MM.1S (cell line): ENCODE data around the gene UTP25.

Experiments used
- DNase-seq: peaks from one replicate; pipeline ENCODE4 v3.0.0-alpha.2; 2015
- H2AFZ ChIP-seq: fragments of 300-600 bp; sonication (generic); 2 replicates; pipeline ENCODE4 v1.6.0; 2016; ENCODE audit warnings: antibody characterized with exemption, low read length
- H3F3A ChIP-seq: fragments of 300-600 bp; sonication (generic); 2 replicates; pipeline ENCODE4 v1.6.1; 2016; ENCODE audit warnings: mild to moderate bottlenecking, antibody characterized with exemption, low read length, moderate library complexity, mixed read lengths; ENCODE audit not compliant: insufficient read depth
- H3K27ac ChIP-seq: fragments of 300-600 bp; sonication (generic); 2 replicates; pipeline ENCODE4 v1.5.1; 2016; ENCODE audit warnings: mild to moderate bottlenecking, low read length
- H3K27me3 ChIP-seq: fragments of 300-600 bp; sonication (generic); replicated peaks from 2 replicates; pipeline ENCODE4 v1.6.0; 2016; ENCODE audit warnings: low read length; ENCODE audit not compliant: insufficient read depth
- H3K36me3 ChIP-seq: fragments of 300-600 bp; sonication (generic); replicated peaks from 2 replicates; pipeline ENCODE4 v1.6.1; 2016; ENCODE audit warnings: mild to moderate bottlenecking, low read length, mixed read lengths; ENCODE audit not compliant: insufficient read depth
- H3K4me1 ChIP-seq: fragments of 300-600 bp; sonication (generic); 2 replicates; pipeline ENCODE4 v1.6.1; 2016; ENCODE audit warnings: low read length, mixed read lengths
- H3K4me2 ChIP-seq: fragments of 300-600 bp; sonication (generic); 2 replicates; pipeline ENCODE4 v1.6.0; 2016; ENCODE audit warnings: low read depth, low read length
- H3K4me3 ChIP-seq: fragments of 300-600 bp; sonication (generic); 2 replicates; pipeline ENCODE4 v1.5.1; 2016; ENCODE audit warnings: low read length, mixed read lengths
- H3K79me2 ChIP-seq: fragments of 300-600 bp; sonication (generic); 2 replicates; pipeline ENCODE4 v1.6.1; 2016; ENCODE audit warnings: mixed run types, low read length, mixed read lengths
- H3K9ac ChIP-seq: fragments of 300-600 bp; sonication (generic); 2 replicates; pipeline ENCODE4 v1.6.1; 2016; ENCODE audit warnings: low read length, mixed read lengths
- H3K9me2 ChIP-seq: fragments of 300-600 bp; sonication (generic); replicated peaks from 2 replicates; pipeline ENCODE4 v1.6.1; 2016; ENCODE audit warnings: mild to moderate bottlenecking, low read length, mixed read lengths; ENCODE audit not compliant: insufficient read depth
- H3K9me3 ChIP-seq: fragments of 300-600 bp; sonication (generic); replicated peaks from 2 replicates; pipeline ENCODE4 v1.6.1; 2016; ENCODE audit warnings: mild to moderate bottlenecking, low read length, mixed read lengths; ENCODE audit not compliant: insufficient read depth
- H4K20me1 ChIP-seq: fragments of 300-600 bp; sonication (generic); 2 replicates; pipeline ENCODE4 v1.6.1; 2016; ENCODE audit warnings: mild to moderate bottlenecking, low read length, moderate library complexity, mixed read lengths; ENCODE audit not compliant: insufficient read depth
- CTCF ChIP-seq: fragments of 300-600 bp; sonication (generic); IDR thresholded peaks from 2 replicates; pipeline ENCODE4 v1.5.1; 2016; ENCODE audit warnings: antibody characterized with exemption, low read length, mixed read lengths
- EZH2 ChIP-seq: fragments of 300-600 bp; sonication (generic); optimal IDR thresholded peaks from 2 replicates; pipeline ENCODE3; 2017; ENCODE audit warnings: low read depth, mild to moderate bottlenecking, antibody characterized with exemption, low read length, mixed read lengths
- EZH2phosphoT487 ChIP-seq: fragments of 300-600 bp; sonication (generic); IDR thresholded peaks from 2 replicates; pipeline ENCODE4 v1.6.1; 2018; ENCODE audit warnings: antibody characterized with exemption, low read length

Gene UTP25

GRCh38 chr1:209860293-209860881 is 32.6 kb downstream of the UTP25 start:
- no peaks in the 10 kb centered on the region for H3K4me1 ChIP-seq
- no peaks in the 10 kb centered on the region for H3K9me2 ChIP-seq
- H3K27me3 ChIP-seq, result no peaks in the 10 kb centered on the region
- peak; percentile 83 for DNase-seq
- no peaks in the 10 kb centered on the region for H4K20me1 ChIP-seq
- no peak overlapping the region for H2AFZ ChIP-seq
- H3K36me3 ChIP-seq, result no peaks in the 10 kb centered on the region
- no peak overlapping the region for H3K9ac ChIP-seq
- no peaks in the 10 kb centered on the region for H3K79me2 ChIP-seq
- TF ChIP-seq CTCF (peak; percentile 91), EZH2 (no peak)
- no peak overlapping the region for H3K4me3 ChIP-seq
- no peak overlapping the region for H3K4me2 ChIP-seq
- H3K9me3 ChIP-seq, result no peaks in the 10 kb centered on the region
- no peak overlapping the region for H3K27ac ChIP-seq
- no peaks in the 10 kb centered on the region for H3F3A ChIP-seq

- H3K4me1 ChIP-seq, result no peaks in the 10 kb centered on the region
- TF ChIP-seq CTCF, result no peak
- TF ChIP-seq EZH2phosphoT487, result no peak
- no peak for TF ChIP-seq EZH2
- H3K27ac ChIP-seq, result no peak overlapping the region
- H3K79me2 ChIP-seq, result no peaks in the 10 kb centered on the region
- no peaks in the 10 kb centered on the region for H3K9me2 ChIP-seq
- H4K20me1 ChIP-seq, result no peaks in the 10 kb centered on the region
- no peak overlapping the region for H3K9ac ChIP-seq
- H2AFZ ChIP-seq, result no peak overlapping the region
- H3K4me3 ChIP-seq, result no peak overlapping the region
- no peak for DNase-seq
- H3K27me3 ChIP-seq, result no peaks in the 10 kb centered on the region
- no peaks in the 10 kb centered on the region for H3K36me3 ChIP-seq
- no peaks in the 10 kb centered on the region for H3K9me3 ChIP-seq
- no peaks in the 10 kb centered on the region for H3F3A ChIP-seq
- no peak overlapping the region for H3K4me2 ChIP-seq
Observed at GRCh38 chr1:209861242-209861641, 33.5 kb downstream of the UTP25 start.

- Histone ChIP-seq H3K4me2 (no peak overlapping the region), H3K9me2 (no peaks in the 10 kb centered on the region), H2AFZ (no peak overlapping the region), H3F3A (no peaks in the 10 kb centered on the region), H3K9ac (no peak overlapping the region), H3K9me3 (no peaks in the 10 kb centered on the region), H3K79me2 (no peaks in the 10 kb centered on the region), H3K27ac (no peak overlapping the region), H3K4me3 (no peak overlapping the region), H3K27me3 (no peaks in the 10 kb centered on the region), H3K4me1 (no peaks in the 10 kb centered on the region), H3K36me3 (no peaks in the 10 kb centered on the region), H4K20me1 (no peaks in the 10 kb centered on the region)
- DNase-seq, result no peak
- no peak for TF ChIP-seq EZH2
Observed at GRCh38 chr1:209862391-209863356, 34.9 kb downstream of the UTP25 start.
